ENCODE data around the gene CENPB.

- TF ChIP-seq, protein P1, sequence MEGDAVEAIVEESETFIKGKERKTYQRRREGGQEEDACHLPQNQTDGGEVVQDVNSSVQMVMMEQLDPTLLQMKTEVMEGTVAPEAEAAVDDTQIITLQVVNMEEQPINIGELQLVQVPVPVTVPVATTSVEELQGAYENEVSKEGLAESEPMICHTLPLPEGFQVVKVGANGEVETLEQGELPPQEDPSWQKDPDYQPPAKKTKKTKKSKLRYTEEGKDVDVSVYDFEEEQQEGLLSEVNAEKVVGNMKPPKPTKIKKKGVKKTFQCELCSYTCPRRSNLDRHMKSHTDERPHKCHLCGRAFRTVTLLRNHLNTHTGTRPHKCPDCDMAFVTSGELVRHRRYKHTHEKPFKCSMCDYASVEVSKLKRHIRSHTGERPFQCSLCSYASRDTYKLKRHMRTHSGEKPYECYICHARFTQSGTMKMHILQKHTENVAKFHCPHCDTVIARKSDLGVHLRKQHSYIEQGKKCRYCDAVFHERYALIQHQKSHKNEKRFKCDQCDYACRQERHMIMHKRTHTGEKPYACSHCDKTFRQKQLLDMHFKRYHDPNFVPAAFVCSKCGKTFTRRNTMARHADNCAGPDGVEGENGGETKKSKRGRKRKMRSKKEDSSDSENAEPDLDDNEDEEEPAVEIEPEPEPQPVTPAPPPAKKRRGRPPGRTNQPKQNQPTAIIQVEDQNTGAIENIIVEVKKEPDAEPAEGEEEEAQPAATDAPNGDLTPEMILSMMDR (conservative IDR thresholded peaks at IDR 0.05; ENCODE audit: low read depth, low read length) = no peak
- TF ChIP-seq POLR2A (IDR thresholded peaks at IDR 0.05; ENCODE audit: low read depth, low read length) (no peak), CEBPB (IDR thresholded peaks at IDR 0.05; ENCODE audit: low read depth, low read length) (no peak), SMC3 (IDR thresholded peaks at IDR 0.05; ENCODE audit: low read depth, low read length) (no peak), MXI1 (IDR thresholded peaks at IDR 0.05; ENCODE audit: borderline replicate concordance, low read depth, low read length) (no peak), BHLHE40 (IDR thresholded peaks at IDR 0.05; ENCODE audit: low read depth, low read length) (no peak), RAD21 (IDR thresholded peaks at IDR 0.05; ENCODE audit: low read length) (no peak), CHD1 (IDR thresholded peaks at IDR 0.05; ENCODE audit: low read depth, low read length) (no peak), RCOR1 (IDR thresholded peaks at IDR 0.05; ENCODE audit: insufficient replicate concordance, low read length) (no peak), RFX5 (IDR thresholded peaks at IDR 0.05; ENCODE audit: low read depth, low read length) (no peak)
- TF ChIP-seq, protein P2, sequence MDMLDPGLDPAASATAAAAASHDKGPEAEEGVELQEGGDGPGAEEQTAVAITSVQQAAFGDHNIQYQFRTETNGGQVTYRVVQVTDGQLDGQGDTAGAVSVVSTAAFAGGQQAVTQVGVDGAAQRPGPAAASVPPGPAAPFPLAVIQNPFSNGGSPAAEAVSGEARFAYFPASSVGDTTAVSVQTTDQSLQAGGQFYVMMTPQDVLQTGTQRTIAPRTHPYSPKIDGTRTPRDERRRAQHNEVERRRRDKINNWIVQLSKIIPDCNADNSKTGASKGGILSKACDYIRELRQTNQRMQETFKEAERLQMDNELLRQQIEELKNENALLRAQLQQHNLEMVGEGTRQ (IDR thresholded peaks at IDR 0.05; ENCODE audit: low read depth, low read length) = no peak
Measured at GRCh38 chr20:3787324-3788014, 929 bp upstream of the CENPB start.

Data from IMR-90 (cell line).